ENCODE data around the gene MOB3B.

The MOB3B gene

DNA sequence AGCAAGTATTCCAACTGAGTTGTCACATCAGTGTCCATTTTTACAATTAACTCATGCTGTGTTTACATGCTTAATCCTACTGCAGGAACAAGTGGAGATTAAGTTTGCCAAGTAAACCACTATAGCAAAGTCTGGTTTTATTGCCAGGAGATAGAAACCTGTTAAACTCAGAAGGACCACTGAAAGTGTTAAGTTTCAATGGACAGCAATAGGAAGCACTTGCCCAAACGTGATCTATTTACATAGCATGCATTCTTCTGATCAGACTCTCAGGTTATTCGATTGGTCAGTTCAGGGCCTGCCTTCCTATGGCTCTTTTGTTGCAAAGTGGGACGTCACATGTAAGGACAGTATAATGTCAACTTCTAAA is 33.5 kb downstream of the MOB3B start:
- TF ChIP-seq FOXP2 (optimal IDR thresholded peaks at IDR 0.05; ENCODE audit: borderline replicate concordance, extremely low read depth, extremely low read length, insufficient read depth) (no peak), SIN3A (IDR thresholded peaks at IDR 0.05; ENCODE audit: borderline replicate concordance, insufficient read depth, low read length) (no peak)
- TF ChIP-seq, protein P1, sequence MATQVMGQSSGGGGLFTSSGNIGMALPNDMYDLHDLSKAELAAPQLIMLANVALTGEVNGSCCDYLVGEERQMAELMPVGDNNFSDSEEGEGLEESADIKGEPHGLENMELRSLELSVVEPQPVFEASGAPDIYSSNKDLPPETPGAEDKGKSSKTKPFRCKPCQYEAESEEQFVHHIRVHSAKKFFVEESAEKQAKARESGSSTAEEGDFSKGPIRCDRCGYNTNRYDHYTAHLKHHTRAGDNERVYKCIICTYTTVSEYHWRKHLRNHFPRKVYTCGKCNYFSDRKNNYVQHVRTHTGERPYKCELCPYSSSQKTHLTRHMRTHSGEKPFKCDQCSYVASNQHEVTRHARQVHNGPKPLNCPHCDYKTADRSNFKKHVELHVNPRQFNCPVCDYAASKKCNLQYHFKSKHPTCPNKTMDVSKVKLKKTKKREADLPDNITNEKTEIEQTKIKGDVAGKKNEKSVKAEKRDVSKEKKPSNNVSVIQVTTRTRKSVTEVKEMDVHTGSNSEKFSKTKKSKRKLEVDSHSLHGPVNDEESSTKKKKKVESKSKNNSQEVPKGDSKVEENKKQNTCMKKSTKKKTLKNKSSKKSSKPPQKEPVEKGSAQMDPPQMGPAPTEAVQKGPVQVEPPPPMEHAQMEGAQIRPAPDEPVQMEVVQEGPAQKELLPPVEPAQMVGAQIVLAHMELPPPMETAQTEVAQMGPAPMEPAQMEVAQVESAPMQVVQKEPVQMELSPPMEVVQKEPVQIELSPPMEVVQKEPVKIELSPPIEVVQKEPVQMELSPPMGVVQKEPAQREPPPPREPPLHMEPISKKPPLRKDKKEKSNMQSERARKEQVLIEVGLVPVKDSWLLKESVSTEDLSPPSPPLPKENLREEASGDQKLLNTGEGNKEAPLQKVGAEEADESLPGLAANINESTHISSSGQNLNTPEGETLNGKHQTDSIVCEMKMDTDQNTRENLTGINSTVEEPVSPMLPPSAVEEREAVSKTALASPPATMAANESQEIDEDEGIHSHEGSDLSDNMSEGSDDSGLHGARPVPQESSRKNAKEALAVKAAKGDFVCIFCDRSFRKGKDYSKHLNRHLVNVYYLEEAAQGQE (IDR thresholded peaks at IDR 0.05; ENCODE audit: insufficient read depth in 1 of 2, low read depth in 2 of 2, low read length in 2 of 2), result no peak

DNA sequence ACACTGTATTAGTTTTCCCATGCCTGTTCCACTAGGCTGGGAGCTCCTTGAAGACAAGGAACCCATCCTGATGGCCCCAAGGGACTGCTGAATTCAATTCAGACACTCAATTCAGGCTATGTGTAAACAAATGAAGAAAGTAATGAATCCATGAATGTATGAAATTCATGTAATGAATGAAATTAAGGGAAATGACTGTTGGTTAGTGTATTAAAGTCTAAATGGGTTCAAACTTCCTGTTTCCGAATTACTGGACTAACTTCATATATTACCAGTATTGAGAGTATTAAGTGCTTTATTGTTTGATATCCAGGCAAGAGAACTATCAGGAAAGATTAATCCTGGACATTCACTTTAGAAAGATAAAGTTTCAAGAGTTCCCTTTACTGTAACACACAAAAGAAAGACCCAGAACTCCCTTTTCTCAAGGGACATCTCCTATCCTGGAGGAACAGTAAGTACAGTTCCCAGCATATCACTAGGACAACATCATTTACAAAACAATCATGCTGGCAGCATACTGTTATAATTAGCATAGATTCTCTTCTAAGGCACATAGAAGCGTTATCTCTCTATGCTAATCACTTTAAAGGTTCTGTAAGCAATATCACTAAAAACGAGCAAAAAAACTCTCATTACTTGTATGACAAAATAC is 34.0 kb downstream of the MOB3B start:
- TF ChIP-seq, protein P1 (IDR thresholded peaks at IDR 0.05; ENCODE audit: insufficient read depth in 1 of 2, low read depth in 2 of 2, low read length in 2 of 2), result no peak
- TF ChIP-seq FOXP2 (optimal IDR thresholded peaks at IDR 0.05; ENCODE audit: borderline replicate concordance, extremely low read depth, extremely low read length, insufficient read depth), result no peak
- TF ChIP-seq SIN3A (IDR thresholded peaks at IDR 0.05; ENCODE audit: borderline replicate concordance, insufficient read depth, low read length), result no peak
- no peak for TF ChIP-seq POLR2AphosphoS5 (IDR thresholded peaks at IDR 0.05; ENCODE audit: low read depth, low read length)
- no peak for TF ChIP-seq TAF1 (IDR thresholded peaks at IDR 0.05; ENCODE audit: borderline replicate concordance, insufficient read depth, low read length)

DNA sequence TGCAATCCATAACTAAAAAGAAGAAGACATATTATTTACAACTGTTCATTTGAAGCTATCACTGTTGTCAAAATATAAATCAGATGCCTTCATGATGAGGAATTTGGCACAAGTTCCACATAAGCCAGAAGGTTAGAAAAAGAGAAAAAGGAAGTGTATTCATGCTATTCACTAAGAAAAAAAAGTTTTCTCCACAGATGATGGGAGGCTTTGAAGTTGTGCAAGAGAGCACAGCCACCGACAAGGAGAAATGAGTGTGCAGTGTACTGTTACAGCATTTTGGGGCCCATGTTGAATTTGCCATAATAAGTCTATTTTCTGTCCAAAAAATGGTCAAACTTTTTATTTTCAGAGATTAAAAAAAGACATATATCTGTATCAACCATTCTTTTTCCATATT is 38.5 kb downstream of the MOB3B start:
- TF ChIP-seq TAF1 (IDR thresholded peaks at IDR 0.05; ENCODE audit: borderline replicate concordance, insufficient read depth, low read length), result no peak
- no peak for TF ChIP-seq FOXP2 (optimal IDR thresholded peaks at IDR 0.05; ENCODE audit: borderline replicate concordance, extremely low read depth, extremely low read length, insufficient read depth)
- TF ChIP-seq, protein P1 (IDR thresholded peaks at IDR 0.05; ENCODE audit: insufficient read depth in 1 of 2, low read depth in 2 of 2, low read length in 2 of 2), result no peak
- no peak for TF ChIP-seq POLR2AphosphoS5 (IDR thresholded peaks at IDR 0.05; ENCODE audit: low read depth, low read length)
- TF ChIP-seq SIN3A (IDR thresholded peaks at IDR 0.05; ENCODE audit: borderline replicate concordance, insufficient read depth, low read length), result no peak

DNA sequence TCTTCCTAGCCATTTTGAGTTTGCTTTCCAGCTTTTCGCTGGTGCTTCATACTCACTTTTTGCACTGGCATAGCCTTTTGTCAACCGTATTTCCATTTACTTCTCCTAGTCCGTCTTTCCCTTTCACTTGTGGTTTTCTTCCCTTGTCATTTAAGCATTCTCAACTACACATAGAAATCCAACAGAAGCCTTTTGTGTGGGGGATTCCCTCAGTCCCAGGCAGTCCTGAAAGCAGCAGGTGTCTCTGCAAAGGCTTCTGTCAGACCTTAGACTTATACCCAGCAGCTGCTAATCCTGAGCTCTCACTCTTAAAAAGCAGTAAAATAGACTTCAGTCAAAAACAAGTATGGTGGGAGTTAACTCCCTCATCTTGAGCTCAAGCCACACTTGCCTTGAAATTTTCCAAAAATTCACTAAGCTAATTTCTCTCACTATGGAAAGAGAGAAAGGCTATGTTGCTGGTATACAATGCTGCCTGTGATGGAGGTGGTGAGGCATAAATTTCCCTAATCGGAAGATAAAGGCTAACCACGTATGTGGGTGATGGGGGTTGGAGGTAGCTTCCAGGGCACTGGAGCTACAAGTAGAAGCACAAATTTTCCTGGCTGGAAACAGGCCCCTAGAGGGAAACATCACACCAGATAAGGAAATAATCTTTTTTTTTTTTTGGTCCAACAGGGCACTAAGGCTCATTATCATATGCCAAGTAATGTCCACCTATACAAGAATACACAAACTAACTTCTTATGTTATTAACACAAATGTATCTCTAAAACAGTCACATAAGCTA is 40.3 kb downstream of the MOB3B start:
- no peak for TF ChIP-seq FOXP2 (optimal IDR thresholded peaks at IDR 0.05; ENCODE audit: borderline replicate concordance, extremely low read depth, extremely low read length, insufficient read depth)
- no peak for TF ChIP-seq SIN3A (IDR thresholded peaks at IDR 0.05; ENCODE audit: borderline replicate concordance, insufficient read depth, low read length)
- TF ChIP-seq, protein P1 (IDR thresholded peaks at IDR 0.05; ENCODE audit: insufficient read depth in 1 of 2, low read depth in 2 of 2, low read length in 2 of 2), result no peak
- TF ChIP-seq POLR2AphosphoS5 (IDR thresholded peaks at IDR 0.05; ENCODE audit: low read depth, low read length), result no peak

Data from PFSK-1 (cell line).